H1 (cell line): ENCODE data around the gene HNF4A. TPM values are rescaled to one million over a fixed set of nuclear protein-coding genes. Genes with fewer than 3 reads are reported as not detected.

Experiments
- CTCF ChIA-PET: fragments of 300-600 bp; sonication (Branson Sonifier 250); formaldehyde crosslinking; loops from one replicate; lab custom pipeline; 2021; ENCODE audit not compliant: partially characterized antibody; lab: Charles Lee
- POLR2A ChIA-PET: fragments of 300-600 bp; sonication (Branson Sonifier 250); formaldehyde crosslinking; loops from one replicate; lab custom pipeline; 2021; ENCODE audit warnings: inconsistent platforms; ENCODE audit not compliant: partially characterized antibody; lab: Charles Lee
- DNase-seq, 2 experiments: peaks; one replicate each; pipeline versions ENCODE4 v3.0.0 to v3.0.0-alpha.2; 2010 to 2022; ENCODE audit warnings: low spot score in 2 of 2, low read depth in 1 of 2, mixed read lengths in 1 of 2
- FAIRE-seq: peaks from 2 replicates; lab custom pipeline; 2011; peaks lifted over from hg19 to GRCh38; lab: Jason Lieb, UNC
- H2AFZ ChIP-seq: 2 replicates; pipeline ENCODE4 v1.8.1; 2012; ENCODE audit warnings: low read length, inconsistent platforms
- H2AK5ac ChIP-seq: 2 replicates; pipeline ENCODE4 v1.6.1; 2013; ENCODE audit warnings: low read depth, low read length
- H2BK120ac ChIP-seq: replicated peaks from 2 replicates; pipeline ENCODE3; 2013; ENCODE audit warnings: low read depth, low read length, inconsistent platforms
- H2BK12ac ChIP-seq: 2 replicates; pipeline ENCODE4 v1.6.1; 2013; ENCODE audit warnings: low read depth, low read length
- H2BK15ac ChIP-seq: 2 replicates; pipeline ENCODE4 v1.6.1; 2013; ENCODE audit warnings: low read length
- H2BK20ac ChIP-seq: 2 replicates; pipeline ENCODE4 v1.6.1; 2013; ENCODE audit warnings: low read length
- H2BK5ac ChIP-seq: 2 replicates; pipeline ENCODE4 v1.6.1; 2013; ENCODE audit warnings: low read depth, low read length
- H3K14ac ChIP-seq: 2 replicates; pipeline ENCODE4 v1.6.1; 2013; ENCODE audit warnings: inconsistent platforms; ENCODE audit not compliant: insufficient read length
- H3K18ac ChIP-seq: 2 replicates; pipeline ENCODE4 v1.6.1; 2013; ENCODE audit warnings: low read length; ENCODE audit errors: extremely low read depth
- H3K23ac ChIP-seq: 2 replicates; pipeline ENCODE4 v1.6.1; 2013; ENCODE audit warnings: inconsistent platforms; ENCODE audit not compliant: insufficient read length
- H3K23me2 ChIP-seq: 2 replicates; pipeline ENCODE4 v1.6.1; 2013; ENCODE audit warnings: low read depth, low read length
- H3K27ac ChIP-seq: 2 replicates; pipeline ENCODE4 v1.6.1; 2011; ENCODE audit warnings: low read depth, low read length, inconsistent platforms
- H3K27me3 ChIP-seq, 4 experiments: replicated peaks in 1 of 4; 1 replicate in 1 of 4; 2 replicates in 3 of 4; pipeline versions ENCODE4 v1.6.1 to v1.8.1; 2011 to 2013; ENCODE audit warnings: low read length in 3 of 4, mild to moderate bottlenecking in 3 of 4, inconsistent platforms in 2 of 4, mixed read lengths in 2 of 4, moderate library complexity in 1 of 4; ENCODE audit not compliant: control insufficient read depth in 3 of 4, insufficient read depth in 3 of 4; ENCODE audit errors: extremely low read depth in 1 of 4
- H3K36me3 ChIP-seq, 4 experiments: 2 replicates each; pipeline versions ENCODE4 v1.6.1 to v1.8.1; 2011 to 2013; ENCODE audit warnings: mild to moderate bottlenecking in 4 of 4, low read length in 3 of 4, moderate library complexity in 2 of 4, control low read depth in 1 of 4, inconsistent platforms in 1 of 4; ENCODE audit not compliant: insufficient read depth in 4 of 4, control insufficient read depth in 2 of 4
- H3K4ac ChIP-seq: replicated peaks from 2 replicates; pipeline ENCODE3; 2013; ENCODE audit warnings: low read length, low read depth, mixed read lengths, inconsistent platforms; ENCODE audit not compliant: insufficient read length
- H3K4me1 ChIP-seq, 4 experiments: replicated peaks in 1 of 4; 1 replicate in 1 of 4; 2 replicates in 3 of 4; pipeline versions ENCODE4 v1.6.1 to v1.8.1; 2011 to 2013; ENCODE audit warnings: low read length in 3 of 4, inconsistent platforms in 2 of 4, mixed read lengths in 1 of 4; ENCODE audit not compliant: insufficient read depth in 4 of 4, control insufficient read depth in 3 of 4
- H3K4me2 ChIP-seq, 2 experiments: 2 replicates each; pipeline versions ENCODE4 v1.6.1 to v1.8.1; 2011 to 2013; ENCODE audit warnings: low read depth in 2 of 2, low read length in 2 of 2, control low read depth in 1 of 2, inconsistent platforms in 1 of 2, mild to moderate bottlenecking in 1 of 2; ENCODE audit not compliant: insufficient read depth in 1 of 2
- H3K4me3 ChIP-seq, 4 experiments: fragments of 200-600, 300-600 bp in 1 of 4; sonication (generic), shearing (Covaris generic), sonication (Bioruptor Twin) in 1 of 4; 2 replicates each; pipeline versions ENCODE4 v1.5.1 to v1.8.1; 2011 to 2016; ENCODE audit warnings: low read length in 4 of 4, low read depth in 3 of 4, control low read depth in 2 of 4, inconsistent platforms in 2 of 4, mild to moderate bottlenecking in 2 of 4, mixed read lengths in 1 of 4, moderate library complexity in 1 of 4; ENCODE audit not compliant: insufficient read depth in 2 of 4; ENCODE audit errors: extremely low read depth in 1 of 4
- H3K56ac ChIP-seq: replicated peaks from 2 replicates; pipeline ENCODE3; 2013; ENCODE audit warnings: low read depth, mild to moderate bottlenecking, mixed read lengths, low read length, inconsistent platforms; ENCODE audit not compliant: insufficient read length
- H3K79me1 ChIP-seq: 2 replicates; pipeline ENCODE4 v1.6.1; 2013; ENCODE audit warnings: low read depth, low read length, control low read depth
- H3K79me2 ChIP-seq, 2 experiments: 2 replicates each; pipeline versions ENCODE4 v1.6.1 to v1.8.1; 2012 to 2013; ENCODE audit warnings: low read length in 2 of 2, mild to moderate bottlenecking in 2 of 2, inconsistent platforms in 1 of 2; ENCODE audit not compliant: insufficient read depth in 2 of 2, control insufficient read depth in 1 of 2
- H3K9ac ChIP-seq, 4 experiments: replicated peaks in 1 of 4; 1 replicate in 1 of 4; 2 replicates in 3 of 4; pipeline versions ENCODE4 v1.6.1 to v1.8.1; 2011 to 2013; ENCODE audit warnings: low read depth in 3 of 4, low read length in 3 of 4, control low read depth in 2 of 4, mild to moderate bottlenecking in 2 of 4, moderate library complexity in 2 of 4, inconsistent platforms in 1 of 4; ENCODE audit errors: extremely low read depth in 1 of 4
- H3K9me3 ChIP-seq, 2 experiments: 2 replicates each; pipeline versions ENCODE4 v1.6.1 to v1.8.1; 2012 to 2013; ENCODE audit warnings: mild to moderate bottlenecking in 2 of 2, moderate library complexity in 2 of 2, control low read depth in 1 of 2, inconsistent platforms in 1 of 2, low read depth in 1 of 2, low read length in 1 of 2, mixed read lengths in 1 of 2; ENCODE audit not compliant: insufficient read depth in 2 of 2
- H4K20me1 ChIP-seq, 2 experiments: replicated peaks in 1 of 2; 2 replicates each; pipeline versions ENCODE3 to v1.8.1; 2011 to 2013; ENCODE audit warnings: inconsistent platforms in 2 of 2, low read length in 2 of 2, mild to moderate bottlenecking in 1 of 2; ENCODE audit not compliant: insufficient read depth in 2 of 2, control insufficient read depth in 1 of 2
- H4K5ac ChIP-seq: 2 replicates; pipeline ENCODE4 v1.6.1; 2013; ENCODE audit warnings: low read length, low read depth, mixed read lengths, inconsistent platforms; ENCODE audit not compliant: insufficient read length
- H4K8ac ChIP-seq: 2 replicates; pipeline ENCODE4 v1.8.0; 2013; ENCODE audit warnings: mild to moderate bottlenecking, moderate library complexity, low read length, inconsistent platforms; ENCODE audit not compliant: insufficient read depth; ENCODE audit errors: extremely low read depth
- H4K91ac ChIP-seq: replicated peaks from 2 replicates; pipeline ENCODE3; 2013; ENCODE audit warnings: low read length, mixed read lengths, inconsistent platforms; ENCODE audit not compliant: insufficient read length
- ATF2 ChIP-seq: IDR thresholded peaks from 2 replicates; pipeline ENCODE4 v1.6.1; 2012; ENCODE audit warnings: low read length, inconsistent platforms
- ATF3 ChIP-seq: IDR thresholded peaks from 2 replicates; pipeline ENCODE4 v1.6.1; 2011; ENCODE audit warnings: low read depth, mild to moderate bottlenecking, low read length; ENCODE audit not compliant: insufficient read depth
- CREB1 ChIP-seq: IDR thresholded peaks from 2 replicates; pipeline ENCODE4 v1.6.1; 2012; ENCODE audit warnings: inconsistent platforms
- GTF2F1 ChIP-seq: IDR thresholded peaks from 2 replicates; pipeline ENCODE4 v1.6.1; 2012; ENCODE audit warnings: low read depth, low read length, improper control_type of control experiment, borderline replicate concordance
- JUND ChIP-seq: IDR thresholded peaks from 2 replicates; pipeline ENCODE4 v1.6.1; 2011; ENCODE audit warnings: mild to moderate bottlenecking, improper control_type of control experiment, low read length
- KDM5A ChIP-seq: fragments of 200-600 bp; IDR thresholded peaks from 2 replicates; pipeline ENCODE4 v1.7.1; 2012; ENCODE audit warnings: mild to moderate bottlenecking, low read length, inconsistent platforms, mixed read lengths
- MAFK ChIP-seq: IDR thresholded peaks from 2 replicates; pipeline ENCODE4 v1.6.1; 2012; ENCODE audit warnings: low read depth, mild to moderate bottlenecking, improper control_type of control experiment, low read length
- PHF8 ChIP-seq: fragments of 200-600 bp; sonication (generic); conservative IDR thresholded peaks from 2 replicates; pipeline ENCODE4 v1.7.1; 2012; ENCODE audit warnings: low read depth, mild to moderate bottlenecking, inconsistent platforms, low read length, moderate library complexity
- SIN3A ChIP-seq, 2 experiments: IDR thresholded peaks in 1 of 2; conservative IDR thresholded peaks in 1 of 2; 2 replicates each; pipeline ENCODE4 v1.6.1; 2011 to 2012; ENCODE audit warnings: low read length in 2 of 2, improper control_type of control experiment in 1 of 2, low read depth in 1 of 2, mild to moderate bottlenecking in 1 of 2
- SRF ChIP-seq: IDR thresholded peaks from 2 replicates; pipeline ENCODE4 v1.6.1; 2011; ENCODE audit warnings: mild to moderate bottlenecking, low read depth, low read length, moderate library complexity
- WGBS, 2 experiments: shearing (Covaris generic) in 1 of 2; methylation state at CpG; one replicate each; pipeline versions ENCODE4 v1.1.6 to v1.1.7; 2013 to 2015; ENCODE audit warnings: low lambda C conversion rate in 2 of 2, mixed read lengths in 2 of 2, inconsistent platforms in 1 of 2, low coverage in 1 of 2, missing lambda C conversion rate in 1 of 2; ENCODE audit not compliant: insufficient replicate concordance in 2 of 2, insufficient coverage in 1 of 2, insufficient read length in 1 of 2; ENCODE audit errors: extremely low coverage in 1 of 2, missing lambda C conversion rate in 1 of 2; 5-methylcytosine and 5-hydroxymethylcytosine counted together
- polyA plus RNA-seq, 7 experiments: library from polyadenylated mRNA; depleted of rRNA in 3 of 7; stranded (reverse) in 5 of 7; unstranded in 2 of 7; fragments of >200 nt in 5 of 7; fragments of 200-250 nt in 2 of 7; gene quantifications; 1 replicate in 5 of 7; 2 replicates in 1 of 7; 4 replicates in 1 of 7; pipeline versions ENCODE4 v1.2.1 to v1.2.3, GENCODE V29; 2011 to 2013; ENCODE audit warnings: missing spikeins in 2 of 7, mixed read lengths in 2 of 7
- total RNA-seq: library from RNA; stranded (reverse); fragmentation: NEBNext Ultra II Directional; extraction: Animal tissue kit (Norgen Biotek cat#: 25700); gene quantifications from 2 replicates; pipeline ENCODE4 v1.2.1, GENCODE V29; 2021

The HNF4A gene
- total and polyA plus RNA-seq, 2 of the 8 experiments (the other 6 are each of a cell fraction or from before 2014, with no cell fraction given) = 0.03 TPM; not detected in 1

DNA sequence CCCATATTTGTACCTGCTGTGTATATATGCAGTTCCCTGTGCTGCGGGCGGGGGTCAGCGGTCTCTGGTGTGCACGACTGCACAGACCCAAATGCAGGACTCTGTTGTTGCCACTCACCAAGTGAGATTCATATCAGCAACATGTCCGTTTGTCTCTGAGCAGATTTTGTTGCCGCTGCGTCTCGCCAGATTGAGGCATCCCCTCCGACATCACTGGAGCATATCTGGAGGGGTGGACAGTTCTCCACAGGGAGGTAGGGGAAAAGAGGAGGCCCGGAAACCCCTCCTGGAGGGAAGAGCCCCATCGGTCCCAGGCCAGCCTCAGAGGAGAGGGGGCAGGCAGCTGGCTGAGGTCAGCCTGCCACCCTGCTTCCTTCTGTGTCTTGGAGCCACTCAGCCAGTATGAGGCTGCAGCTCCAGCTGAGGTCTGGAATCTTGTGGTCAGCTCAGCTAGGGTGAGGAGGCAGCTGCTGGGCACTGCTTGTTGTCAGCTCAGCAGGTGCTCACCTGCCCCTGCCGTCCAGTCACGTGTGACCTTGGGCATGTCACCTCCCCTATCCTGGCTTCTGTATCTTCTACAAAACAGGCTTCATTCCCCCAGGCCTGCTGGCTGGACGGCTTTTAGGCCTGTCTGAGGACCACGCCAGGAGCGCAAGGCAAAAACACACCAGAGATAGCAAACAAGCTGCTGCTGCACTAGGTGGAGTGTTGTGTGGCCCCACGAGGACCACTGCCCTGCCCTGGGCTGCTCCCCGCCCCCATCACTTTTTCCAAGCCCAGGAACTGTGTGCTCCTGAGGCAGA lies 47.1 kb downstream of the HNF4A start:
- Histone ChIP-seq H2AK5ac (no peak overlapping the region), H3K27ac (no peak overlapping the region), H3K9ac (no peak overlapping the region), H3K4ac (no peak overlapping the region), H2BK12ac (no peak overlapping the region), H3K4me3 (no peak overlapping the region), H3K27me3 (no peaks in the 10 kb centered on the region), H2BK20ac (no peak overlapping the region), H3K23me2 (peaks cover 11% of the 10 kb centered on the region; the same call in 1 of the 2 replicates), H4K8ac (no peak overlapping the region), H2AFZ (no peak overlapping the region), H3K14ac (no peak overlapping the region), H3K9me3 (no peaks in the 10 kb centered on the region), H2BK15ac (no peak overlapping the region), H3K79me1 (no peaks in the 10 kb centered on the region), H3K4me1 (no peaks in the 10 kb centered on the region; a peak in 1 of 7 replicates), H3K36me3 (no peaks in the 10 kb centered on the region), H3K4me2 (no peak overlapping the region), H3K79me2 (no peaks in the 10 kb centered on the region), H4K20me1 (peaks cover 0 to 6% of the 10 kb centered on the region in 2 experiments), H2BK120ac (no peak overlapping the region), H2BK5ac (no peak overlapping the region), H4K5ac (no peak overlapping the region), H3K56ac (no peak overlapping the region), H3K18ac (no peak overlapping the region), H3K23ac (no peak overlapping the region), H4K91ac (no peak overlapping the region)
- ChIA-PET POLR2A (interaction anchor here (1.4 kb wide), 1 partner anchor 14 kb away, joined by 4 read pairs; no protein-coding TSS in a partner anchor), CTCF (interaction anchor here (0.9 to 1.4 kb wide), 2 partner anchors 14 to 20 kb away, joined by 3 to 4 read pairs; no protein-coding TSS in a partner anchor)
- DNase-seq (no peak), FAIRE-seq (no peak)
- WGBS, 2 experiments = 85% methylated on average over 18 of the region's 18 CpGs; no CpG with 5 or more reads in 1 of the 2 experiments
- TF ChIP-seq CREB1 (no peak), JUND (no peak), SRF (no peak), KDM5A (no peak), PHF8 (no peak), SIN3A (conservative IDR thresholded peaks at IDR 0.05 in 1 of 2, IDR thresholded peaks at IDR 0.05 in 1 of 2; ENCODE audit: low read depth in 1 of 2, low read length in 2 of 2) (no peak), MAFK (no peak), GTF2F1 (no peak), ATF3 (no peak), ATF2 (no peak)
